GF-D8 (cell line): ENCODE measurements around the gene ACOX3.

Experiments
- DNase-seq: peaks from one replicate; lab custom pipeline; 2025; lab: John Stamatoyannopoulos, UW

The ACOX3 gene

DNA sequence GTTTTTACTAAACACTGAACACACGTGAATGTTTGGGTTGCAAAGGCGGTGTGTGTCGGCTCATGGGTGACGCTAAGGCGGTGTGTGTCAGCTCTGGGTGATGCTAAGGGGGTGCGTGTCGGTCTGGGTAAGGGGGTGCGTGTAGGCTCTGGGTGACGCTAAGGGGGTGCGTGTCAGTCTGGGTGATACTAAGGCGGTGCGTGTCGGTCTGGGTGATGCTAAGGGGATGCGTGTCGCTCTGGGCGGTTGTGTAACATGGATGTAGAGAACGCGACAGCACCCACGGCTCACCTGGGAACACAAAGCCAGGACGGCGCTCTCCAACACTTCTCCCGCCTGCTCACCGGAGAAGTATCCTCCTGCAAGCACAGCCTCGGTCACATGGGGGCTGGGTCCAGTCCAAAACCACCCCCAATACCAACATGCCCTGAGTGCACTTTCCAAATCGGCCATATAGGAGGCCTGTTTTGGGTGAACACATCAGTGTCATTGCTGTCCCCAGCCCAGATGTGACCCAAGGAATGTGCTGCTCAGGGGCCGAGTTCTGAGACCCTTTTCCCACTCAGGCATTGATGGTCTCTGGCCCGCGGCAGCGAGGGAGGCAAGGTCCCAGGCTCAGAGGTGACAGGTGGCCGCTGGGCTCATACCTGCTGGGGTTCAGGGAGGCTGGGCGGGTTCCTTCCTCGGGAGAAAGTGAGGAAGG is 67.1 kb downstream of the ACOX3 start:
- no peak for DNase-seq

DNA sequence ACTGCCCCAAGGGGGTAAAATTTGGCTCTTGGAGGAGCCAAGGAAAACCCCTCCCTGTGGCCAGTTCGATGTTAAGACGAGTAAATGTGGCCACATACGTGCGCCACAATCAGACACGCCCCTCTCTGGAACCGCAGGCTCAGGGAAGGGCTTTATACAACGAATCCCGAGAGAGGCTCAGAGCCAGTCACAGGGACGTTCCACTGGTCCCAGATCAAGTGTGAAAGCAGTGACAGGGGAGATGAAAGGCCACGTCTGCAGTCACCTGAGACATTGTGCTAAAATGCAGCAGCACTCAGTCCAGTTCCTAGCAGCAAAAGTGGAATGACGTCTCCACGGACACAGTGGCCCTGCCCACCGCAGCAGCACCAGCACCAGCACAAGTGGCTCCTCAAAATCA is 68.0 kb downstream of the ACOX3 start:
- DNase-seq, result no peak

DNA sequence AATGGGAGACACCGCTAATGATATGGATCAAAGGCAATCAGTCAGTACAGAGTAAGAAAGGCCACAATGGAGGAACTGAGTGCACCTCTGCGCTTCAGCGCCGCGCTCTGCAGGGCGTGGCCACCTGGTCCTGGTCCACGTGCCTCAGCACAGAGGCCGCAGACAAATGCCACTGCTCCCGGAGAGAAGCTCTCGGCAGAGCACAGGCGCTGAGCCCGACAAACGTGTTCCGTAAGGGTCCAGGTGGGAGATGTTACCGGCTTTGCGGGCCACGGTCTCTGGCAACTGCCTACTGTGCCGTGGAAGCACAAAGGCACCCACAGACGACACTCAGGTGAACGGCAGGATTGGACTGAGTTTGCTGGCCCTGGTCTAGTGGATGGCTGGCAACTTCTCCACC is 68.9 kb downstream of the ACOX3 start:
- DNase-seq, result no peak

DNA sequence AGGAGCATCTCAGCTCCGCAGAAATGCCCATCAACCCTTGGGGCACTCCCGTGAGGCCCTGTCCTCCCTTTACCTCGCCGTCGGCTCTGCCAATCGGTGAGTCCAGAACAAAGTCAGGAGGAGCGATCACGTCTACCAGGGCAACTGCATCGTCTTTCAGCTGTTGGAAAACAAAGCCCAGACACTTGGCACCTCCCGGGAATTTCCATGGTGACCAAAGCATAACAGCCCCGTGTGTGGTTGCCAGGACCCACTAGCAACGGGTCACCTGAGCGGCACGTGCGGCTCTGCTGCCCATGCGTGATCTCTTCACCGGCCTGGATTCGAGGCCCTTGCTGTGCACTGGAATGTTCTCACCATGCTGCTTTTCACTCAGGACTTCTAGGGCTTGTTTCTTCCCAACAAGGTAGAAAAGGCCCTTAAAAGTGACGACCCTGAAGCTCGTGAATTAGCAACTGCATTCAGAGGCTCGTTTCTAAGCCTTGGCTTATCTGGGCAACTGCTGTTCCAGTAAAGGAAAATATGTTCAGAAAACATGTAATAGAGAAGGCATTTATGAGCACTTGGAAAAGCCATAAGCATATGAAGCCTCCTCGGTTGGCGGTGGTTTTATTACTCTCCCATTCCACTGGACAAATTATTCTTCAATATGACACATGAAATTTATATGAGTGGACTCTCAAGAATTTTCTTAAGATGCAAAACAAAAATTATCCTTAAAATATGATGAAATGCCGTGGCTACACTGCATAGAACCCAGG is 69.5 kb downstream of the ACOX3 start:
- no peak for DNase-seq

DNA sequence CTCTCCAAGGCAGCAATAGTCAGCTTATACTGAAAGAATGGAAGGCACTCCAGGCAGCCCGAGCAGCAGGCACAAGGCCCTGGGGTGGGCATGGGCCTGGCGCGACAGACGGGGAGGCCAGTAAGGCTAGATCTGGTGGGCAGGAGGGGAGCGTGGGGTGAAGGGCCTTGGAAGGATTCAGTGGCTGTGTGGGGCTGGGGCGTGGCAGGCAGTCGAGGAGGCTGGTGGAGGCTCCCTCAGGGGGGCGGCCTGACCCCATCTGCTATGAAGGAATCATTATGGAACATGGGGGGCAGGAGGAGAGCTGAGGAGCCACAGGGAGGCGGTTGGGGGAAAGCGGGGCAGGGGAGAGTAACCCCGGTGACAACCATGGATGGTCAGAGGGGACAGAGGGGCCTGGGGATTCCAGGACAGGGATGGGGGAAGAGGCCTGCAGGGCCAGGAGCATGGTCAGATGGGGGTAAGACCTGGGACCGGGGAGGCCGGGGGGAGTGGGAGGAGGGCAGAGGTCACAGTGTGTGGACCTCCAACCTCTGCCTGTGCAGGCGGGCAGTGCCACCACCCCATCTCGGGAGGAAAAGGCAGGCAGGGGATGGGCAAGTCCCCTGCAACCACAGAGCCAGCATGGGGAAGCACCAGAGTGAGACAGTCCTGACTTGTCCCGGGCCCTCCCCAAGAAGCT is 70.3 kb downstream of the ACOX3 start:
- DNase-seq, result no peak

DNA sequence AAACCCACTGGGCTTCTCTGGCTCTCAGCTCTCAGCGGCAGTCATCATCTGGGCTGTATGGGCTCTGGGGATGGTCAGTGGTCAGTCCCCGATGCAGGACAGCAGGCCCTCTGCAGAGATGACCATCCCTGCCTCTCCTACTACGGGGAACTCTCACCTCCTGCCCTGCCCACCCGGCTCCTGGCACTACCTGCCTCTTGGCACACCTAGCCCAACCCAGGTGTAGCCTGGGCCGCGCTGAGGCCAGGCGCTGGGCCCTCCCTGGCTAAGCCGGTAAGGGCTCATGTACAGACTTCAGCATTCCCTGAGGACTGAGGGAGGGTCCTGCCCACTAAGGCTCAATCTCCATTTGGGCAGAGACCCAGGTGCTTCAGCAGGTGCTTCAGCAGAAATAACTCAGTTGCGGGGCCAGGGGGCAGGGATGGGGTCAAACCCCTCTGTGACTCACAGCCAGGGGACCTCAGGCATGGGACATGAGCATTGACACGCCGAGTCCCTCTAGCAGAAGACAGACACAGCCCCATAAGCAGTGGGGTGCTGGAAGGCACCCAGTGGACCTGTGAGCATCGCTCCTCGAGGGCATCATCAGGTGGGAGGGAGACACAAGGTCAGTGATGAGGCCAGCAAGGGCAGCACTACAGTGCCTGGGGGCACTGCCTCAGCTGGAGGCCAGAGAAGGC is 71.0 kb downstream of the ACOX3 start:
- no peak for DNase-seq

DNA sequence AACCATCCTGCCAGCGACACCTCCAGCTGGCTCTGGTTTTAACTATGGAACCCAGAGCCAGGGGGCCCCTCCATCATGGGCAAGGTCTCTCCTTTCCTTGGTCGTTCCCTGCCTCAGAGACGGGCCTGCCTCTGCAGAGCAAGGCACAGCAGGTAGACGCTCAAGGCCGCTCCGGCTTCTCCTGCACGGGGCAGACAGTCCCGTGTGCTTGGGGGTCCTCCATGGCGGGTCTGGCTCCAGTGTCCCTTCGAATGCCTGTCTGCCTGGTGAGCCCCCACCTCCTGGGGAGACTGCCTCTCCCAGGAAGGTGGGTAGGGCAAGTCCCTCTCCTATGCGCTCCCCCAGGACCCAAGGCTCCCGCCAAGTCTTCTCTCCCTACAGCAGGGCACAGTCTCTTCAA is 71.5 kb downstream of the ACOX3 start:
- no peak for DNase-seq

DNA sequence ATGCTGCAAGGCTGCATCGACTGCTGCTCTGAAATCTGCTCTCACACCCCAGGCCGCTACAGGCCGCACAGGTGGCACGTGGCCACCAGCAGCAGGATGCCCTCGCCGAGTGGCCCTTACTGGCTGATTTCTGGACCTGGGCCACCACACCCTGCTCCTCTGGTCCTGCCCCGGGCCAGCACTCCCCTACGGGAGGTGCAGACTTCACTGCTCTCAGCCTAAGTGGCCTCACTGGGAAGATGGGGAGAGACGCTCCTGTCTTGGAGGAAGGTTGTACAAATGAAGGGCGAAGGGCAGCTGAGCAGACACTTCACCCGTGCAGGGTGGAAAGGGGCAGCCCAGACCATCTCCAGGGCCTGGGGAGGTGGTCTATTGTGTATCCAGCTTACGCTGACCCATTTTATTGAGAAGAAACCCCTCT is 72.5 kb downstream of the ACOX3 start:
- DNase-seq, result no peak

DNA sequence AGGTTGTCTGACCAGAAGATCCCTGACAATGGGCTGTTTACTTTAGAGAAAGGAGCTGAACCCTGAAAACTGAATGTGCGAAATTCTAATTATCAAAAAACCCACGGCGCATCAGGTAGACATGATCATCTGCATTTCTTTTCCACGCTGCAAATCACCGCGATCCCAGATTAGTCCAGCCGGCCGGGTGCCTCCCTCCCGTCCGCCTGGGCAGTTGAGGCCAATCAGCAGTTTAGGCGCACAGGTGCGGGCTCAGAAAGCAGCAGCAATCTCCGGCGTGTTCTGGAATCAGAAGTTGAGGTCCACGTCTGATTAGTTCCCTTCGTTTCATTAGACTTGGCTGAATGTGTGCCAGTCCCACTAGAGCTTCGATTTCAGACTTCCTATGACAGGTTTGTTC is 73.9 kb downstream of the ACOX3 start:
- no peak for DNase-seq

DNA sequence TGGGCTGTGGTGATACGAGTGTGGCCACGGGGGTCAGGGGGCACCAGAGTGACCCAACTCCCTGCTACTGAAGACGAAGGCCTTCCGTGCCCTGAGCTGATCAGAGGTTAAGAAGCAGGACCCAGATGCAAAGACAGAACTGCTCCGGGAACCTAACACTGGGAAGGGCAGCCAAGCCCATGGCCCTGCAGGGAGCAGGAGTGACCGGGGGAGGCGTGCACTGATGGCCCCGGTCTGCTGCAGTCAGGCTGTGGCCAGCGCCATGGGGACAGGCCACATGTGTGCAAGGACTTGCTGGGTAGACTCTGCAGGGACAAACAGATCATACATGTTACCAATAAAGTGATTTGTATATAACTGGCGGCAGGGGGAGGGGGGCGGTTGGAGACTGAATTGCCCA is 74.6 kb downstream of the ACOX3 start:
- DNase-seq, result no peak

DNA sequence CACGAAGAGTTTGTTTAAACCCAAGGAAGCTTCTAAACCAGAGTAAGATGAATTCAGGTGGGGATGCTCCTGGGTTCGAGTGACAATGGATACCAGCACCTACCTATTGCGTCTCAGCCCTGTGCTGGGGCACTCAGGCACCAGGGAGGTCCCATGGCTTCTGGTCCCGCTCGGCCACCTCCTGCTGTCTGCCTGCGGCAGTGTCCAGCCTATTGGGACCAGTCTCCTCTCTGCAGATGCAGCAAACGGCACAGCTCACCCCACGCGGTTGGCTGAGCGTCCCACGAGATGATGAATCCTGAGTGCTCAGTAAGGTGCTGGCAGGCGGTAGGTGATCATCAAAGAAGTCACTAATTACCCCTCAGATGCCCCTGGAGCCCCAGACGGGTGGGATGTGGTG is 75.2 kb downstream of the ACOX3 start:
- no peak for DNase-seq

DNA sequence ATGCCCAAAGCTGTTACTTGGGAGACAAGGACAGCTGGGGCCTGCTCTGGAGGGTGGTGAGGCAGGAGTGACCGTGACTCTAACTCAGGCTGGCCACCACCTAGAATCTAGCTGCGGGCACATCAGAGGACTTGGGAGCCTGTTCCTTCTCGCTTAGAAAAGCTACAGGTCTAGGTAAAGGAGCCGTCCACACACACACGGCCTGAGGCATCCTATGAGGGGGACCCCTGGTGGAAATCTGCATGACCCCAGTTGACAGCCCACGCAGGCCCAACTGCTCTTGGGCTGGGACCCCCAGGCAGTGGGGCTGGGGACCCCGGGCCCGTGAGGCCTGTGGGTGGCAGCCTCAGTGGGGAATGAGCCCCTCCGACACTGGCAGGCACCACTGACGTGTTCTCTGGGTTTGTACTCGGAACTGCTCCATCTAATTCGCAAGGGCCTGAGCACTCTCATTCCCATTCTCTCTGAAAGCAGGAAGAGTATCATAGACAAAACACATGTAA is 75.6 kb downstream of the ACOX3 start:
- no peak for DNase-seq

DNA sequence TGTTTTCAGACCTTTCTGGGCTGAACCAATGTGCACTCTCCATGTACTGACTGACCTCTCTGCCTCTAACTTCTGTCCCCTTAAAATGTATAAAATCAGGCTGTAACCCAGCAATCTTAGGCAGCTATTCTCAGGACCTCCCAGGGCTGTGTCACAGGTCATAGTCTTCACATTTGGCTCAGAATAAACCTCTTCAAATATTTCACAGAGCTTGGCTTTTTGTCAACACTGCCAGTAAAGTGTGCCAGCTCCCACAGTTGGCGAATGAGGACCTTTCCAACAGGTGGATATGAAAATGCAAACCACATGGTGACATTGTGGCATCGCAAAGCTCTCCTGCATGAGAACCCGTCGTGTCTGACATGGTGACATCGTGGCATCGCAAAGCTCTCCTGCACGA is 76.4 kb downstream of the ACOX3 start:
- DNase-seq, result no peak

DNA sequence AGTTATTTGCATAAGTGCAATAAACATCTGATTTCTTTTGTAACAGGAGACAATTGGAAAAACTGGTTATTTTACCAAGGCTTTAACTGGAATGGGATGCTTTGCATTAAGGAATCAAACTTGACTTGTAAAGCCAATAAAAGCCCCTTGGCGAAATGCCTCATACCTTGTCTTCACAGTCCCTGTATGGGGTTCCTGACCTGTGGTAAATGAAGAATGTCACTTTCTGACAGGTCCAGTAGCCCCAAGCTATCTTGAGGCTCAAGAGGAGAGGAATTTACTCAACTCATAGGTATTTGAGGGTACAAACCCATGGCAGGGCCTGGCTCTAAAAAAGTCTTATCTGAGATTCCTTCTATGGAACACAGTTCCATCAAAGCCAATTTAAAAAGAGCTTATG is 78.0 kb downstream of the ACOX3 start:
- no peak for DNase-seq

DNA sequence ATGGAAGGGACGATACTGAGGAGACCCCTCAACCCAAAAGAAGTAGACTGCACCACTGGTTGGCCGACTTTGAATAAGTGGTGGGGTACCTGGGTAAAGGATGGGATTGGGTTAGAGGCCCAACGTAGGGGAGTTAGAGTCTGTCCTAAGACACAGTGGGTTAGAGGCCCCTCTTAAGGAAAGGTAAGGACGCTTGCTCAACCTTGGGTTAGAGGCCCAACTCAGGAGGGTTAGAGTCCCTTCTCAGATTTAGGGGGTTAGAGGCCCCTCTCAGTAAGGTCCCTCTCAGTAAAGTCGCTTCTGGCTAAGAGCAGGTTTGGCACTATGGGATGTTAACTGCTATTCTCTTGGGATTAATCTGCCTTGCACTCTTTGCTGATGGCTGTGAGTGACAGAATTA is 81.3 kb downstream of the ACOX3 start:
- no peak for DNase-seq

DNA sequence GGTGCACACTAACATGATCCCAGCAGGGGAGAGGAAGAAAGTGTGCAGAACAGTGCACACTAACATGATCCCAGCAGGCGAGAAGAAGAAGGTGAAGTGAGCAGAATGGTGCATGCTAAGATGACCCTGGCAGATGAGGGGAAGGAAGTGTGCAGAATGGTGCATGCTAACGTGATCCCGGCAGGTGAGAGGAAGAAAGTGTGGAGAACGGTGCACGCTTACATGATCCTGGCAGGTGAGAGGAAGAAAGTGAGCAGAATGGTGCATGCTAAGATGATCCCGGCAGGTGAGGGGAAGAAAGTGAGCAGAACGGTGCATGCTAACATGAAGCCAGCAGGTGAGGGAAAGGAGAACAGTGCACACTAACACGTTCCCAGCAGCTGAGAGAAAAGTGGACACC is 83.7 kb downstream of the ACOX3 start:
- DNase-seq, result no peak

DNA sequence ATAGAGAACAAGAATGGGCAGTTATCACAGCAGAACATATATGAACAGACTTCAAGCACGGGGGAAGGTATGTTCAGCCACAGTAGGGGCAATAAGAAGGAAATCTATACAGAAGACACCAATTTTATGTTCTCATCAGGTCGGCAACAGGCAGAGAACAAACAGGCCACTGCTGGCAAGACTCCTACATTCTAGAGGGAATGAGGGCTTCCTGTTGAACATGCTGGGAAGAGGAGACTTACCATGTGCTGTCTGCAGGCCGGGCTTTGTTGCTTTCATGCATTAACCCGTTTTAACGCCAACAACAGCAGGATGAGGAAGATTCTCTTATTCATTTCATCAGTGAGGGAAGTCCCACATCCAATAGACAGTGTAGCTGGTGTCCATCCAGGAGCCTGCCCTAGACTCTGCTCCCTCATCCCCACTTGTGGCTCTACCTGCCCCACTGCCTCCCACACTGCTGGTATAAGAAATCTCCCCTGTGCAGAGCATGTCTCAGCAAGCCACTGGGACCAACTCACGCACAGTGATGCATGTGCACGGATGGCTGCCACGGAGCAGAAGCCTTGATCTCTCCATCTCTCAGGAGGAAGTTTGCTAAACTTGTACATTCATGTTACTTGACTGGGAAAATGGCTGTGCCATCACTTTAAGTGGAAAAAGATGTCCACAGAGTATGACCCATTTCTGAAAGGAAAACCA is 84.5 kb downstream of the ACOX3 start:
- no peak for DNase-seq

DNA sequence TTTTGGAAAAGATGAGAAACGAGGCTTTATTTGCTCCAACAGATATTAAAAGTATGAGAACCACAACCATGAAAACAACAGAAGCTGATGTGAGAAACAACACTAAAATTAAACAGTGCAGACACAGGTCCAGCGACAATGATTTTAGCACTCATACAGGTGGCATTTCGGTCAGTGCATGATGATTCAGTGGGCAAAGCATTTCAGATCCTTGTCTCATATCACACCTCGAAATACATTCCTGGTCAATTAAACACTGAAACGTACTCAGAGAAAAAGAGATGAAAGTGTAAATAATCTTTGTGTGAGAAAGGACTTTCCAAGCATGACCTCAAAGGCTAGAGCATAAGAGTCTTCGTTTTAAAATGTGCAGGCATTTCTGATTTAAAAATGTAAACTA is 85.2 kb downstream of the ACOX3 start:
- DNase-seq, result no peak

DNA sequence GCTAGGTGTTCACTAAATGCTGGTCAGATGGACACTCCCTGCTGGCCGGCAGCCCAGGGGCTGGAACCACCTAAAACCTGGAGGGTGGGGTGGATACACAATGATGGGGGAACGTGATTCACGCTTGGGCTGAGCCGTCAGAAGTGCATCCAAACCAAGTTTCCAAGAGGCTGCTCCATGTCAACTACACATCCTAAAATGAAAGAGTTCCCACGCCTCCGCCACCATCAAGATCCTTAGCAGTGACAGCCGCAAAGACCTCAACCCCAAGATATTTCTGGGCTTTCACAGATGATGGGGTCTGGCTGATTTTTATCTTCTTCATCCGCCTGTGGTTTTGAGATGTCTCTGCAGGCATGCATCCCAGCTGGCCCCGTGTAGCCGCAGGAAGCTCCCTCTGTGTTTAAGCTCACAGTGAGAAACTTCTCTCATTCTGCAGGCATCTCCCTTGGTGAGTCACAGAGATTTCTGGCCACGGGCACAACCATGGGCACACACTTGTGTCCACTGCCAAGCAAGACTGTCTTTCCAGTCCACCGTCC is 86.5 kb downstream of the ACOX3 start:
- DNase-seq, result no peak

DNA sequence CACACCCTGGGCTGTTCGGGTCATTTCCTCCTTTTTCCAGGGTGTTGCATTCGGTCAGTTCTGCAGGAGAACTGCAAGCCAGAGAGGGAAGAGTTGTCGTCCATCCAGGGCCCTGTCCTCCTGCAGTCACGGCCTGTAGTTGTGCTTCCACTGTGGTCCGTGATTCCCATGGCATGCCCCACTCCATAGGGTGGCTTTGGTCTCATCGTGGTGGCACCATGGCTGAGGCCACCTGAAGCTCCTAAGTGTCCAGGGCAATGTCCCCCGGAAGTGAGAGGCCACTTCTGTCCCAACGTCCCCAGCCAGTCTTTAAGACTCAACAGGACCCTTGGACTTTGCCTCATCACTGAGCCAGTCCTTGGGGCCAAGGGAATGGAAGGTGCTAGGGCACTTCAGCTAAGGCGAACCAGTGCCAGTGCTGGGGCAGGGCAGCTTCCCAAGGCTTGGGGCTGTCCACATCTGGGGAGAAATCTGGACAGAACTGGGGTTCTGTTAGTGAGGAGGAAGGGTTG is 87.3 kb downstream of the ACOX3 start:
- DNase-seq, result no peak
